Right lung (tissue), 5 donors: Measurements from ENCODE around the gene GSKIP. TPM values are rescaled to one million over a fixed set of nuclear protein-coding genes. Genes with fewer than 3 reads are reported as not detected.

Experiments used
- DNase-seq, 2 donors: peaks; one replicate each; pipeline ENCODE4 v3.0.0-alpha.2; 2013
- polyA plus RNA-seq, 5 donors: library from polyadenylated mRNA; unstranded; fragments of 120-200 nt; gene quantifications; one replicate each; pipeline versions ENCODE4 v1.2.1 to v1.2.3, GENCODE V29; 2013; ENCODE audit warnings: inconsistent platforms in 1 of 5, low replicate concordance in 1 of 5; ENCODE audit not compliant: insufficient read length in 5 of 5, insufficient read depth in 1 of 5

Gene GSKIP
- polyA plus RNA-seq, 5 donors, result 18.6 to 24.0 (median 21.1) TPM

GRCh38 chr14:96370528-96370927, 7.2 kb downstream of the GSKIP start:
- no peak for DNase-seq

GRCh38 chr14:96373538-96373937, 10.2 kb downstream of the GSKIP start:
- DNase-seq, result no peak

DNA sequence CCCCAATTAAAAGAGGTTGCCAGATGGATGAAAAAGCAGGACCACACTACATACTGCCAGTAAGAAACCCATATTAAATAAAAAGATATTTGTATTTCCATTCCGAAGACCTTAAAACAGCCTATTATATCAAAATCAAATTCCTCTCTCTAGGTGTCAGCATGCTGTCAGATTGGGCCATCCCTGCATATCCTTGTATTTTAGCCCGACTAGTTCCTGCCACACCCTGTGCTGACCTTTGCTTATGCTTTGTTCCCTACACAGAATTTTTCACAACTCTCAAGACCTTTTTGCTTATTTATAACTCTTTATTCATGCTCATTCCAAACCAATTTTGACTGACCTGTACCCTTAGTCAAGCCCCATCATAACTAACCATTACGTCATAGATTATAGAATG, 12.8 kb downstream of the GSKIP start:
- DNase-seq, result no peak

DNA sequence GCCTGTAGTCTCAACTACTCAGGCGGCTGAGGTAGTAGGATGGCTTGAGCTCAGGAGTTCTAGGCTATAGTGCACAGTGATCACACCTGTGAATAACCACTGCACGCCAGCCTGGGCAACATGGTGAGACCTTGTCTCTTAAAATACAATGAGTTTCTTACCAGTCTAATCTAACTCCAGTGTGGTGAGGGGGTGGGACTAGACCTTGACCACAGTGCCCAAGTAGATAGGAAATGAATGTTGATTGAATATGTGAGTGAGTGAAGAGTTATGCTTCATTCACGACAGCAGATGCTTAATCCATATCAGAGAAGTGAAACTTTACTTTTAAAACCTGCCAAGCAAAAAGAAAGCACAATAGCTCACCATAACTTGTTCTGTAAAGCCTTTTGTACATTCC, 17.4 kb downstream of the GSKIP start:
- no peak for DNase-seq

DNA sequence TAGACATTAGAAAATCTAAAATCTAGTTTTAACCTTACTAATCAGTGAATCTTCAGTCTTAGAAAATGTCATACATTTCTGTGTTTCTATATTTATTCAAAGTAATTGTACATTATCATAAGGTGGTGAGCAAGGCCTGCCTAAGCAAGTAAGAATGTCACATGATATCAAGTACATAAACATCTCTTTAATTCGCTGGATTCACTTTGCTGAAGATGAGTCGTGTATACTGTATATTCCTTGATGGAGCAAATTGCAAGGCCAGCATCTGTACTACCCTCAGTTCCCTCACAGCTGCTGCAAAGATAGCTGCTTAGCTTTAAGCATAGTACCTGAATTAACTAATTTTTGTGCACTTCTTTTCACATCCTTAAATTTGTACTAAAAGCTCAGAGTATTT, 20.1 kb downstream of the GSKIP start:
- no peak for DNase-seq

DNA sequence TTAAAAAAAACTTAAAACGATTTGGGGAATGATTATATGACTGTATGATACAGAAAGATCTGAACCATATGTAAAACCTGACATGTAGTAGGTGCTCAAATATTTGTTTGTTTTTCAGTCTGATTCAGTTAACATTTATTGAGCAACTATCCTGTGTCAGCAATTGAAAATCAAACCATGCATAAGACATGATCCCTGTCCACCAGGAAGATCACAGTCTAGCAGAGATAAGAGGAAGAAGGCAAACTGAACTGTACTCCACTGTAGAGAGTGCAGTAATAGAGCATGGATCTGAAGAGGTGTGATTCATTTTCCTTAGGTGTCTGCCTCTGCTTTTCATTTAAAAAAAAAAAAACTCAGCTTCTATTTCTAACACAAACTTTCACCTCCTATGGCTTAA, 20.7 kb downstream of the GSKIP start:
- no peak for DNase-seq

GRCh38 chr14:96384740-96385139, 21.4 kb downstream of the GSKIP start:
- no peak for DNase-seq

GRCh38 chr14:96385385-96385784, 22.1 kb downstream of the GSKIP start:
- DNase-seq, result no peak

DNA sequence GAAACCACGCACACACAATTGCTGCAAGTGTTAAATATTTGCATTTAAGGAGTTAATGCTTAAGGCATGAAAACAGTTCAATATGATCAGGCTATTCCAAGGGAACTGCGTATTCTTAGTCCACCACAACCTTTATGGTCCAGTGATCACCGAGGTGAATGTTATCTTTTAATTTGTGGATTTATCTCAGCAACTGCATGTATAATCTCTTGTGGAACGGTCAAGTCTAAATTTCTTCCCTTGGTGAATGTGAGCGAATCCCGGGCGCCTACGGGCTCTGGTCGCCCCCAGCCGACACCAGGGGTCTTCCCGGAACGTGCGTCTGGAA, 27.6 kb downstream of the GSKIP start:
- no peak for DNase-seq

DNA sequence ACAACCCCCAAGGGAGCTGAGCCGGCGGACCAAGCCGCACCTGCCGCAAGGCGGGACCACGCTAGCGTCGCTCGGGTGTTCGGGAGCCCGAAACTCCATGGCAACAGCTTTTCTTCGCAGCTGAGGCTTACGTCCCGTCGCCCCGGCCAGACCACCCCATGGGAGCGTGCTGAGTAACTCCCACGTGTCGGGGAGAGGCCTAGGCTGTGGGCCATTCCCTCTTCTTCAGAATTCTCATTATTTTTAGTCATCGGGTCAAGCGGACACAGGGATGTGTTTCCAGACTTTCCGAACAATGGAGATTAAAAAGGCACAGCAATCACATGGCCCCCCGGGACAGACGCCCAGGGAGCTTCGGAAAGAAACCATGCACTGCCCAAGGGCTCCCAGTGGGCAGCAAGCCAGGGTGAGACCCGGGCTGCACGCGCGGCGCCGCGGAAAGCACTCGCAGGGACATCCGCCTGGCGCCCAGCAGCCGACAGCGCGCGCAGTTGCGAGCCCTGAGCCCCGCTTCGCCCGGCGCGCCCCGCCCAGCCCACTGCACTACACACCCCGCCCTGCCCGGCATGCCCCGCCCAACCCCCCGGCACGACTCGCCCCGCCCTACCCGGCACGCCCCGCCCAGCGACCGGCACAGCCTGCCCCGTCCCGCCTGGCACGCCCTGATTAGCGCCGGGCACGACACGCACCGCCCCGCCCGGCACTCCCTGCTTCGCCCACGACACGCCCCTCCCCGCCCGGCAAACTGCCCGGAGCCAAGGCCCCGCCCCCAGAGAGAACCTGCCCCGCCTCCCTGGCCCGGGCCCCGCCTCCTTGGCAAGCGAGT, 28.2 kb downstream of the GSKIP start:
- DNase-seq, result peak; percentile 89 to 91

GRCh38 chr14:96393071-96393691, 29.9 kb downstream of the GSKIP start:
- no peak for DNase-seq

GRCh38 chr14:96394047-96394815, 30.9 kb downstream of the GSKIP start:
- DNase-seq, result no peak

- DNase-seq, result no peak
These were observed 35.1 kb downstream of the GSKIP start for GRCh38 chr14:96398432-96398831.

DNA sequence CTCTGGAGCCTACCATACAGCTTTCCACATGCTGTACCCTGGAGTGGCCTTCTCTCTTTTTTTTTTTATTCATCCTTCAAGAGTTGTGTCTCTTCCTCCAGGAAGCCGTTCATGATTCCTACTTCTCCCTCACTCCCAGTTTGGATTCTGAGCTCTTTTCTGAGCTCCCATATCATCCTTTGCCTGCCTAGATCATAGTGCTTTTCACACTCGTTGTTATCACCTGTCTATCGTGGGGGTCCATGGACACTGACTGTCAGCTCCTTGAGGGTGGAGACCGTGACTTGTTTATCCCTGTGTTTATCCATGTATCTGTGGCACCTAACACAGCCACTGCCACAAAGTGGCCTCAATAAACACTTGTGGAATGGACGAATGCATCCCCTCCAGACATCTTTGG, 35.6 kb downstream of the GSKIP start:
- no peak for DNase-seq

- DNase-seq, result no peak
These were observed 36.1 kb downstream of the GSKIP start for GRCh38 chr14:96399405-96399804.

DNA sequence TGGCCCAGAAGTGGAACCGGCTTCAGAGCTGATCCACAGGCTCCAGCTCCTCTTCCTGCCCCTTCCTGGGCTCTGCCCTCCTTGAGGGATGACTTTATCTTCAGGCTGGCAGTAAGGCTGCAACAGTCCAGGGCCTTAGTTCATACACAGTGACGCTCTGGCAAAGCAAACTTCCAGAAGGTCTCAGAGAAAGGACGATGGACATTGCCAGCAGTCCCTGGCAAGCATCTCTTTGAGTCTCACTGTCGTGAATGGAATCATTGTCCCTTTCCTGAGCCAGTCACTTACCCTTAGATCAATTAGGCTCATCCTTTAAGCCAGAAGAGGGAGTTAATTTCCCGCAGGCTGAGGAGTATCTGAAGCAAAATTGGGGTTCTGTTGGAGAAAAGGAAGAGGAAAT, 37.2 kb downstream of the GSKIP start:
- no peak for DNase-seq

GRCh38 chr14:96403409-96403808, 40.1 kb downstream of the GSKIP start:
- no peak for DNase-seq

DNA sequence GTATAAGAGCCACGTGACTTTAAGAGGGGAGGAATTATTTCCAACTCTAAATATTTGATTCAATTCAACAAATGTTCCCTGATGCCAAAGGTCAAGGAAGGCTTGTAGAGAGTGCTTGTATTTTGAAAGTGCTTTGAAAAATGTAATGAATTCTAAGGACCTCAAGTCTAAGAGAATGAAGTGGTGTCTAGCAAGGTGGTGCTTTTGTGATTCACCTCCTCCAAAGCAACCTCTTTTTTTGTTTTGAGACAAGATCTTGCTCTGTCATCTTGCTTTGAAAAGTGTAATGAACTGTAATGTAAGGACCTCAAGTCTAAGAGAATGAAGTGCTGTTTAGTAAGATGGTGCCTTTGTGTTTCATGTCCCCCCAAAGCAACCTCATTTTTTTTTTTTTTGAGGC, 42.4 kb downstream of the GSKIP start:
- peak in 1 of 2 donors; percentile 17 for DNase-seq

DNA sequence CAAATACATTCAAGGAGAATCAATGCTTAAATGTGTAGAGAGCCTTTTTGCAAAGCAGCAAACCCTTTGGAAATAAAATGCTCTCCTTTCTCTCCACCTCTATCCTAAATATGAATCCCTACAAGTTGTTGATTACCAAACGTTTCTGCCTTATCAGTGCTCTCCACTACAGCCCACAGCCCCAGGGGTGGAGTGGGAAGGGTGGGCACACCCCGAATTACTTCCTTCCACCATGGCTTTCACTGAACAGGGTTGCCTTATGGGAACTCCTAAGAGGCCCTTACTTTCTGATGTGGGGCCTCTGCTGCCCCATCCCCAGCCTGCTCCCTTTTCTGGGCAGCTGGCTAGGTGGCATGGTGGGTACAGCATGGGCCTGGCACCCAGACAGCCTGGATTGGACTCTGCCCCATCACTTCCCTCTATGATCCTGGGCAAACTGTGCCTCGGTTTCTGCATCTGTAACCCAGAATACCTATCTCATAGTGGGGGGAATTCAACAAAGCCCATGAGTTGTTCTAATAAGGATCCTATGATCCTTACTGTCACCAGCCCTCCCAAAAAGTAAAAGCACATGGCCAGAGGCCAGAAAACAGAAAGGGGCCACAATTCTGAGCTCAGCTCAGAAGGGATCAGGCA, 44.7 kb downstream of the GSKIP start:
- DNase-seq, result no peak

DNA sequence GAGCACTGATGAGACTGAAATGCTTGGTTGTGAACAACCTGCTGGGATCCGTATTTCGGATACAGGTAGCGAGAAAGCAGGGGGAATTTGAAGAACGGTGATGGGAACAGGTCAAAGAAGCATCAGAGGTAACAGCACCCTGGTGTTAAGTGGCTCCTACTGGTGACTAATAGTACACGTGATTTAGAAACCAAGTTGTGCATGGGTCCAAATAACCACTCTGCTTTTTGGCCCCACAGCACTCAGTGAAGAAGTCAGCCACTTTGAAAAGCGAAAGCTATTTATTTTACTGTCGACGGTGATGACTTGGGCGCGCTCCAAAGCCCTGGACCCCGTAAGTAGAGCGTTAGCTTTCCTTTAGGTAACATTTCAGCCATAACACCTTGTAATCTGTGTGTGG, 45.3 kb downstream of the GSKIP start:
- no peak for DNase-seq

- no peak for DNase-seq
These were observed 46.4 kb downstream of the GSKIP start for GRCh38 chr14:96409701-96410100.

DNA sequence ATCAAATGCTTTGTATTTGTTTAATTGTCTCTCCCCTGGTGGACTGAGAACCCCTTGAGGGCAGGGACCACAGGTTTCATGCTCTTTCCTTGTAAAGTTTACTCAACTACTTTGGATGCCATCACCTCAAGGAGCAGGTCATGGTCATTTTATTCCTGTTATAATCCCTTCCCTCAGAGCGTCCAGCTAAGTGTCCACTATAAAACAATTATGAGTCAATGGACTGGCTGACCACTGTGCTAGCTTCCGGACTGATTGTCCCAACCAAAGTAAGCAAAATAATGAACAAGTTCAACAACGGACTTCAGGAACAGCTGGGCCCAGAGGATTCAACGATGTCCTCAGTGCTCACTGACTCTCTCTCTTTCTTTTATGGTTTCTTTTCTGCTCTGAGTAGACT, 46.8 kb downstream of the GSKIP start:
- no peak for DNase-seq

- no peak for DNase-seq
These were observed 50.2 kb downstream of the GSKIP start for GRCh38 chr14:96413526-96413925.
